Mesenchymal stem cell (in vitro differentiated cells and primary cell): ENCODE measurements around the gene DNAJC13.

Experiments
- DNase-seq: peaks from one replicate; pipeline ENCODE4 v3.0.0-alpha.2; 2013
- H2AFZ ChIP-seq: one replicate; pipeline ENCODE4 v1.6.1; 2013; ENCODE audit warnings: low read depth, mild to moderate bottlenecking, control low read depth, inconsistent platforms, low read length, moderate library complexity
- H2AK5ac ChIP-seq: 2 replicates; pipeline ENCODE4 v1.6.1; 2013; ENCODE audit warnings: low read length, moderate library complexity, mild to moderate bottlenecking, inconsistent platforms; ENCODE audit not compliant: severe bottlenecking
- H2BK120ac ChIP-seq: one replicate; pipeline ENCODE4 v1.6.1; 2013; ENCODE audit warnings: low read depth, mild to moderate bottlenecking, inconsistent platforms, low read length, moderate library complexity
- H2BK12ac ChIP-seq, 2 experiments: one replicate each; pipeline ENCODE4 v1.6.1; 2013; ENCODE audit warnings: inconsistent platforms in 2 of 2, low read length in 2 of 2, mild to moderate bottlenecking in 2 of 2, moderate library complexity in 2 of 2, control low read depth in 1 of 2
- H2BK15ac ChIP-seq: one replicate; pipeline ENCODE4 v1.6.1; 2013; ENCODE audit warnings: mild to moderate bottlenecking, low read depth, inconsistent platforms; ENCODE audit not compliant: poor library complexity, severe bottlenecking
- H2BK5ac ChIP-seq: 2 replicates; pipeline ENCODE4 v1.6.1; 2013; ENCODE audit warnings: low read depth, mild to moderate bottlenecking, low read length, control low read depth, inconsistent platforms; ENCODE audit not compliant: poor library complexity, severe bottlenecking
- H3K14ac ChIP-seq, 2 experiments: one replicate each; pipeline ENCODE4 v1.6.1; 2013; ENCODE audit warnings: inconsistent platforms in 2 of 2, low read length in 2 of 2, control low read depth in 1 of 2, mild to moderate bottlenecking in 1 of 2, moderate library complexity in 1 of 2
- H3K18ac ChIP-seq, 2 experiments: one replicate each; pipeline ENCODE4 v1.6.1; 2013; ENCODE audit warnings: inconsistent platforms in 2 of 2, low read length in 2 of 2, control low read depth in 1 of 2, low read depth in 1 of 2, mild to moderate bottlenecking in 1 of 2
- H3K23ac ChIP-seq, 2 experiments: one replicate each; pipeline ENCODE4 v1.6.1; 2013; ENCODE audit warnings: inconsistent platforms in 2 of 2, low read length in 2 of 2, mild to moderate bottlenecking in 2 of 2, moderate library complexity in 2 of 2, control low read depth in 1 of 2
- H3K27ac ChIP-seq: 2 replicates; pipeline ENCODE4 v1.5.1; 2013; ENCODE audit warnings: mild to moderate bottlenecking, moderate library complexity, low read length, control low read depth, inconsistent platforms; ENCODE audit not compliant: poor library complexity, severe bottlenecking
- H3K27me3 ChIP-seq, 2 experiments: 2 replicates each; pipeline versions ENCODE4 v1.6.1 to v1.7.0; 2013; ENCODE audit warnings: low read length in 2 of 2, mild to moderate bottlenecking in 2 of 2, moderate library complexity in 2 of 2, control low read depth in 1 of 2, inconsistent platforms in 1 of 2; ENCODE audit not compliant: control insufficient read depth in 1 of 2, insufficient read depth in 1 of 2
- H3K36me3 ChIP-seq, 2 experiments: 2 replicates each; pipeline versions ENCODE4 v1.6.1 to v1.7.0; 2013; ENCODE audit warnings: low read length in 2 of 2, control low read depth in 1 of 2, inconsistent platforms in 1 of 2, low read depth in 1 of 2, mild to moderate bottlenecking in 1 of 2; ENCODE audit not compliant: insufficient read depth in 2 of 2, control insufficient read depth in 1 of 2
- H3K4ac ChIP-seq, 2 experiments: one replicate each; pipeline ENCODE4 v1.6.1; 2013; ENCODE audit warnings: inconsistent platforms in 2 of 2, low read length in 2 of 2, mild to moderate bottlenecking in 2 of 2, moderate library complexity in 2 of 2, control low read depth in 1 of 2, low read depth in 1 of 2
- H3K4me1 ChIP-seq: 2 replicates; pipeline ENCODE4 v1.6.1; 2013; ENCODE audit warnings: low read depth, low read length, control low read depth; ENCODE audit not compliant: control insufficient read depth, insufficient read depth
- H3K4me2 ChIP-seq: 2 replicates; pipeline ENCODE4 v1.6.1; 2013; ENCODE audit warnings: low read length, mild to moderate bottlenecking, inconsistent platforms; ENCODE audit not compliant: poor library complexity, severe bottlenecking
- H3K4me3 ChIP-seq, 2 experiments: 2 replicates each; pipeline versions ENCODE4 v1.5.1 to v1.7.0; 2013; ENCODE audit warnings: low read length in 2 of 2, mild to moderate bottlenecking in 2 of 2, control low read depth in 1 of 2, low read depth in 1 of 2; ENCODE audit not compliant: insufficient read depth in 1 of 2
- H3K79me1 ChIP-seq: replicated peaks from 2 replicates; pipeline ENCODE4 v1.6.1; 2013; ENCODE audit warnings: mild to moderate bottlenecking, control low read depth, low read length, inconsistent platforms; ENCODE audit not compliant: poor library complexity, severe bottlenecking
- H3K9ac ChIP-seq: 2 replicates; pipeline ENCODE4 v1.7.0; 2013; ENCODE audit warnings: mild to moderate bottlenecking, low read length, moderate library complexity
- H3K9me3 ChIP-seq: 2 replicates; pipeline ENCODE4 v1.7.0; 2013; ENCODE audit warnings: mild to moderate bottlenecking, low read length; ENCODE audit not compliant: control insufficient read depth
- H4K8ac ChIP-seq: one replicate; pipeline ENCODE4 v1.6.1; 2013; ENCODE audit warnings: inconsistent platforms, mild to moderate bottlenecking, low read length, moderate library complexity
- H4K91ac ChIP-seq: one replicate; pipeline ENCODE4 v1.6.1; 2013; ENCODE audit warnings: mild to moderate bottlenecking, low read length, inconsistent platforms
- WGBS: methylation state at CpG from one replicate; pipeline ENCODE4 v1.1.7; 2013; ENCODE audit warnings: mixed read lengths; 5-methylcytosine and 5-hydroxymethylcytosine counted together

DNAJC13 gene

DNA sequence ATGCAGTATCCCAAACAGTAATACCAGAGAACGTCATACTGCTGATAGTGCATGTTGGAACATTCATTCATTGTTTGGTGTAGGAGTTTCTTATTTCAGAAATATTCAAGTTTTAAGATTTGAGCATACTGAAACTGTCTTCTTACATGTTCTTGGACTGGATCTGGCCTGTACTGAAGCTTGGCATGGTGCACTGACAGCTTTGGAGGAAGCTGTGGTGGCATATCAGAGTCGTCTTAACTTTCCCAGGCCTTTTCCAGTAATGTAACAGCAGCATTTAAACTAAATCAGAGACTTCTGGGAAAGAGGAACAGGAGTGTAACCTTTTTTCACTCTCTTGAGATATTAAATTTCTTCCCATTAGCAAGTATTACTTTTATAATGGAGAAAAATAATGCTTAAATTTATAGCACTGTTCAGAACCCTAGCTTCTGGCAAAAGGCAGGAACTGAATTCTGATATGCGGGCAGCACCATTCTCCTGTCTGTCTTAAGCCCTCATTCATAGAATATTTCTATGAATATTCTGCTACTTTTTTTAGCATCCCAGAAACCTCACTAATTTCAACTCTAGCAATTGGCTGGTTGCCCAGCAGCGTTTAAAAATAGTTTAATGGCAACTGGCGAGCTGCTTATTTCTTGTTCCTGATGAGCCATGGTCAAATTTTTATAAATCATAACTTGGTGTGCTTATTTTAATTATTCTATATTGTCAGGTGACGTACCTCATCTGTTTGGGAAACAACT lies 31.1 kb downstream of the DNAJC13 start:
- 88% methylated on average over 4 of the region's 6 CpGs for WGBS
- H3K27ac ChIP-seq = no peak overlapping the region
- no peak overlapping the region for H3K23ac ChIP-seq
- H3K4ac ChIP-seq = no peak overlapping the region
- H3K9ac ChIP-seq = peak overlapping the region; percentile 39
- H2AFZ ChIP-seq = no peak overlapping the region
- H2BK12ac ChIP-seq = no peak overlapping the region
- no peak overlapping the region for H3K14ac ChIP-seq
- no peak overlapping the region for H2BK15ac ChIP-seq
- no peak overlapping the region for H2BK5ac ChIP-seq
- H3K4me1 ChIP-seq = peaks cover 2% of the 10 kb centered on the region
- peaks cover 2 to 46% of the 10 kb centered on the region in 2 experiments for H3K36me3 ChIP-seq
- H3K27me3 ChIP-seq = no peaks in the 10 kb centered on the region
- no peak overlapping the region for H2BK120ac ChIP-seq
- H3K9me3 ChIP-seq = no peaks in the 10 kb centered on the region
- DNase-seq = peak; percentile 46
- H2AK5ac ChIP-seq = no peak overlapping the region
- no peak overlapping the region for H4K8ac ChIP-seq
- H3K18ac ChIP-seq = peak overlapping the region in 1 of 2 experiments; percentile 48
- H3K79me1 ChIP-seq = peaks cover 15% of the 10 kb centered on the region
- H3K4me2 ChIP-seq = no peak overlapping the region
- H4K91ac ChIP-seq = no peak overlapping the region
- H3K4me3 ChIP-seq = no peak overlapping the region

GRCh38 chr3:132456136-132456535 lies 38.8 kb downstream of the DNAJC13 start:
- no peak overlapping the region for H3K9ac ChIP-seq
- H4K91ac ChIP-seq = no peak overlapping the region
- H2BK5ac ChIP-seq = no peak overlapping the region
- H3K4ac ChIP-seq = no peak overlapping the region
- no peak overlapping the region for H3K27ac ChIP-seq
- no peak overlapping the region for H3K4me2 ChIP-seq
- DNase-seq = no peak
- H3K23ac ChIP-seq = no peak overlapping the region
- H2BK15ac ChIP-seq = no peak overlapping the region
- peaks cover 6 to 97% of the 10 kb centered on the region in 2 experiments for H3K36me3 ChIP-seq
- H3K4me3 ChIP-seq = no peak overlapping the region
- no peaks in the 10 kb centered on the region for H3K9me3 ChIP-seq
- H3K4me1 ChIP-seq = no peaks in the 10 kb centered on the region
- H3K18ac ChIP-seq = no peak overlapping the region
- no peak overlapping the region for H3K14ac ChIP-seq
- no peak overlapping the region for H2AK5ac ChIP-seq
- no peak overlapping the region for H2BK120ac ChIP-seq
- no peak overlapping the region for H2BK12ac ChIP-seq
- H3K27me3 ChIP-seq = no peaks in the 10 kb centered on the region
- H3K79me1 ChIP-seq = peaks cover 3% of the 10 kb centered on the region
- 100% methylated on average over 1 of the region's 3 CpGs for WGBS
- H2AFZ ChIP-seq = no peak overlapping the region
- no peak overlapping the region for H4K8ac ChIP-seq

DNA sequence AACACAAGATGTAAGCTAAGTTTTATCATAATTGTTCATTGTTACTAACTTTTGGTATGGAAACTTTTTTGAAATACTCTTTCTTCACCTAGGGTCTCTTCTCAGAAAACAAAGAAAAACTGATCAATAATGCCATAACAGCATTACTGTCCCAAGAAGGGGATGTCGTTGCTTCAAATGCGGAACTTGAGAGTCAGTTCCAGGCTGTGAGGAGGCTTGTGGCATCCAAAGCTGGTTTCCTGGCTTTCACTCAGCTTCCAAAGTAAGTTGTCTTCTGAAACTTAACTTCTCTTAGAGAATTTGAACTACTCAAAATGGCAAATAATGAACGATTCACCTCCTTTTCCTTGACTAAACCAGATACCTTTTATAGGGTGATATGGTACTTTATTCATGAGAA lies 39.3 kb downstream of the DNAJC13 start:
- Histone ChIP-seq H2BK15ac (no peak overlapping the region), H3K79me1 (peaks cover 3% of the 10 kb centered on the region), H3K4me2 (no peak overlapping the region), H3K23ac (no peak overlapping the region), H3K27ac (no peak overlapping the region), H2BK5ac (no peak overlapping the region), H3K27me3 (no peaks in the 10 kb centered on the region), H4K91ac (no peak overlapping the region), H3K36me3 (peaks cover 7 to 97% of the 10 kb centered on the region in 2 experiments), H3K9me3 (no peaks in the 10 kb centered on the region), H3K9ac (no peak overlapping the region), H4K8ac (no peak overlapping the region), H3K4me3 (no peak overlapping the region), H2AFZ (no peak overlapping the region), H2BK120ac (no peak overlapping the region), H3K4ac (no peak overlapping the region), H3K4me1 (no peaks in the 10 kb centered on the region), H2BK12ac (no peak overlapping the region), H3K14ac (no peak overlapping the region), H3K18ac (no peak overlapping the region), H2AK5ac (no peak overlapping the region)
- no peak for DNase-seq
- WGBS = 99% methylated on average over 2 of the region's 3 CpGs

DNA sequence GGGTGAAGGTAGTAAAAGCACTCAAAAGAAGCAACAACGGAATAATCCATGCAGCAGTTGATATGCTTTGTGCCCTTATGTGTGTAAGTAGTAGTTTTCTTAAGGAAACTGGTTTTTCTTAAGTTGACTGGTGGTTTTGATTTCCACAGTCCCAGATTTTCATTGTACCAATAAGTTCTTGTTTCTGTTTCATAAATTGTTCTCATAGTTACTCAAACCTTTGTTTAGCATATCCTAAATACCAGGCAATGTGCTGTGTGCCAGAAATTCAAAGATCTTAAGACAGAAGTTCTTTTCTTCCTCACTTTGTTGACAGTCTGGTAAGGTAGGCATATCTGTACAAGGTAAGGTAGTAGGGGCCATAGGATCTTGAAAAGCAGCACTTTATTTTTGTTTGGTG lies 40.0 kb downstream of the DNAJC13 start:
- no peak for DNase-seq
- Histone ChIP-seq H3K4ac (no peak overlapping the region), H3K14ac (no peak overlapping the region), H3K9ac (no peak overlapping the region), H3K36me3 (peaks cover 9 to 97% of the 10 kb centered on the region in 2 experiments), H3K27ac (no peak overlapping the region), H3K79me1 (peaks cover 4% of the 10 kb centered on the region), H2AK5ac (no peak overlapping the region), H3K4me1 (no peaks in the 10 kb centered on the region), H4K91ac (no peak overlapping the region), H2BK15ac (no peak overlapping the region), H3K18ac (no peak overlapping the region), H4K8ac (no peak overlapping the region), H3K23ac (no peak overlapping the region), H2BK5ac (no peak overlapping the region), H2BK12ac (no peak overlapping the region), H2AFZ (no peak overlapping the region), H2BK120ac (no peak overlapping the region), H3K4me2 (no peak overlapping the region), H3K27me3 (no peaks in the 10 kb centered on the region), H3K9me3 (no peaks in the 10 kb centered on the region), H3K4me3 (no peak overlapping the region)
- 100% methylated on average over 1 of the region's 1 CpG for WGBS
